ENCODE results near the gene CRELD1. TPM values are rescaled to one million over a fixed set of nuclear protein-coding genes. Genes with fewer than 3 reads are reported as not detected.

Gene CRELD1
- total and polyA plus RNA-seq, 2 of the 13 experiments (the other 11 are each of a cell fraction or from before 2014, with no cell fraction given), result 27.1 to 61.9 TPM

- no peak; the same call in 1 of the 2 replicates for TF ChIP-seq ZSCAN21 (CRISPR knock-in tag; IDR thresholded peaks at IDR 0.05; ENCODE audit: borderline replicate concordance)
- no peak for TF ChIP-seq MIER2 (CRISPR knock-in tag; IDR thresholded peaks at IDR 0.05)
- TF ChIP-seq ONECUT2 (CRISPR knock-in tag; IDR thresholded peaks at IDR 0.05), result no peak
- peak; percentile 90 for TF ChIP-seq CTCF (CRISPR knock-in tag; IDR thresholded peaks at IDR 0.05)
- TF ChIP-seq, protein P1, sequence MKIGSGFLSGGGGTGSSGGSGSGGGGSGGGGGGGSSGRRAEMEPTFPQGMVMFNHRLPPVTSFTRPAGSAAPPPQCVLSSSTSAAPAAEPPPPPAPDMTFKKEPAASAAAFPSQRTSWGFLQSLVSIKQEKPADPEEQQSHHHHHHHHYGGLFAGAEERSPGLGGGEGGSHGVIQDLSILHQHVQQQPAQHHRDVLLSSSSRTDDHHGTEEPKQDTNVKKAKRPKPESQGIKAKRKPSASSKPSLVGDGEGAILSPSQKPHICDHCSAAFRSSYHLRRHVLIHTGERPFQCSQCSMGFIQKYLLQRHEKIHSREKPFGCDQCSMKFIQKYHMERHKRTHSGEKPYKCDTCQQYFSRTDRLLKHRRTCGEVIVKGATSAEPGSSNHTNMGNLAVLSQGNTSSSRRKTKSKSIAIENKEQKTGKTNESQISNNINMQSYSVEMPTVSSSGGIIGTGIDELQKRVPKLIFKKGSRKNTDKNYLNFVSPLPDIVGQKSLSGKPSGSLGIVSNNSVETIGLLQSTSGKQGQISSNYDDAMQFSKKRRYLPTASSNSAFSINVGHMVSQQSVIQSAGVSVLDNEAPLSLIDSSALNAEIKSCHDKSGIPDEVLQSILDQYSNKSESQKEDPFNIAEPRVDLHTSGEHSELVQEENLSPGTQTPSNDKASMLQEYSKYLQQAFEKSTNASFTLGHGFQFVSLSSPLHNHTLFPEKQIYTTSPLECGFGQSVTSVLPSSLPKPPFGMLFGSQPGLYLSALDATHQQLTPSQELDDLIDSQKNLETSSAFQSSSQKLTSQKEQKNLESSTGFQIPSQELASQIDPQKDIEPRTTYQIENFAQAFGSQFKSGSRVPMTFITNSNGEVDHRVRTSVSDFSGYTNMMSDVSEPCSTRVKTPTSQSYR (CRISPR knock-in tag; IDR thresholded peaks at IDR 0.05; ENCODE audit: borderline replicate concordance), result no peak
- no peak for TF ChIP-seq SNAPC2 (CRISPR knock-in tag; IDR thresholded peaks at IDR 0.05)
- TF ChIP-seq MBD4 (IDR thresholded peaks at IDR 0.05; ENCODE audit: borderline replicate concordance, low read length), result no peak
- TF ChIP-seq POLR2AphosphoS5 (IDR thresholded peaks at IDR 0.05; ENCODE audit: low read depth, low read length), result no peak
- no peak for TF ChIP-seq PHB2 (IDR thresholded peaks at IDR 0.05; ENCODE audit: partially characterized antibody)
- peak; percentile 87 for TF ChIP-seq HIC2 (CRISPR knock-in tag; IDR thresholded peaks at IDR 0.05; ENCODE audit: low read depth)
- TF ChIP-seq ZNF264 (CRISPR knock-in tag; IDR thresholded peaks at IDR 0.05), result no peak
- no peak for TF ChIP-seq REST (IDR thresholded peaks at IDR 0.05; ENCODE audit: borderline replicate concordance in 1 of 2, low read depth in 1 of 2, low read length in 2 of 2)
- TF ChIP-seq, protein P2, sequence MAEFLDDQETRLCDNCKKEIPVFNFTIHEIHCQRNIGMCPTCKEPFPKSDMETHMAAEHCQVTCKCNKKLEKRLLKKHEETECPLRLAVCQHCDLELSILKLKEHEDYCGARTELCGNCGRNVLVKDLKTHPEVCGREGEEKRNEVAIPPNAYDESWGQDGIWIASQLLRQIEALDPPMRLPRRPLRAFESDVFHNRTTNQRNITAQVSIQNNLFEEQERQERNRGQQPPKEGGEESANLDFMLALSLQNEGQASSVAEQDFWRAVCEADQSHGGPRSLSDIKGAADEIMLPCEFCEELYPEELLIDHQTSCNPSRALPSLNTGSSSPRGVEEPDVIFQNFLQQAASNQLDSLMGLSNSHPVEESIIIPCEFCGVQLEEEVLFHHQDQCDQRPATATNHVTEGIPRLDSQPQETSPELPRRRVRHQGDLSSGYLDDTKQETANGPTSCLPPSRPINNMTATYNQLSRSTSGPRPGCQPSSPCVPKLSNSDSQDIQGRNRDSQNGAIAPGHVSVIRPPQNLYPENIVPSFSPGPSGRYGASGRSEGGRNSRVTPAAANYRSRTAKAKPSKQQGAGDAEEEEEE (CRISPR knock-in tag; IDR thresholded peaks at IDR 0.05; ENCODE audit: borderline replicate concordance), result no peak
- TF ChIP-seq ZNF343 (CRISPR knock-in tag; IDR thresholded peaks at IDR 0.05), result no peak
- TF ChIP-seq NCOA5 (CRISPR knock-in tag; IDR thresholded peaks at IDR 0.05), result no peak
These were observed 632 bp upstream of the CRELD1 start (continued) for GRCh38 chr3:9932843-9933560.
